HG03460 (cell line): Measurements from ENCODE around the gene UBE2E2.

Experiments
- ATAC-seq: cut with Tn5 transposase; IDR thresholded peaks from one replicate; pipeline ENCODE4 v1.9.1; 2021; ENCODE audit not compliant: unreplicated experiment

UBE2E2 gene

DNA sequence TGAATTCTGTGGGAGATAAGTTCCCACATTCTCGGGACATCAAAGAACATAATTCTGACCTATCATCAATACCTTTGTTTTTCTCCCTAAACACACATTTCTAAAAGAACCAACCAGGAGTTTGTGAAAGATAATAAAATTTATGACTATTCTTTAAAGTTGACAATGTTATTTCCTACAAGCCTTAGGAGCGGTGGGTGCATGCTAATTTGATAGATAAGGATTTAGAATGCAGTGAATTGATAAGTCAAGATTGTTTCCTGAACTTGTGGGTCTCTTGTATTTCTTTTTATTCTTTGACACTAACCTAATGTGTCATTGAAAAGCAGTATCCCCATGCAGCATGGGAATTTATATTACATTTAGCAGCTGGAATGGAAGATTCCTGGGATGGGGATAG lies 10.3 kb upstream of the UBE2E2 start:
- no peak for ATAC-seq

DNA sequence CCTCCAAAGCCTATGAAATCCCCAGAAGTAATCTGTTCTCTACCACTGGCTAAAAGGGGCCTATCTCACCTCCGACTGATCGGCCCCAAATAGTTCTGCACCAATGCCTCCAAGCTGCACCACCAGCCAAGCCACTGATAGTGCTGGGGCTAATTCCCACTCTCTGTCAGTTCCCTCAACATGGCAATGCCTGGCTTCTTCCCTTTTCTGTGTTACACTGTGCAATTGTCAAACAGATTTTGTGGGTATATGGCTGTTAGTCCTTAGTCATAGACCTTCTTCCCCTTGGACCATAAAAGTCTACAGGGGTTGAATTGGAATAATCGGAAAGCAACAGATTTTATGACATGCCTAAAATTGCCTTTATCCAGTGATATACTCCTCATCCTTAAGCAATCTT lies 9.3 kb upstream of the UBE2E2 start:
- ATAC-seq = no peak

DNA sequence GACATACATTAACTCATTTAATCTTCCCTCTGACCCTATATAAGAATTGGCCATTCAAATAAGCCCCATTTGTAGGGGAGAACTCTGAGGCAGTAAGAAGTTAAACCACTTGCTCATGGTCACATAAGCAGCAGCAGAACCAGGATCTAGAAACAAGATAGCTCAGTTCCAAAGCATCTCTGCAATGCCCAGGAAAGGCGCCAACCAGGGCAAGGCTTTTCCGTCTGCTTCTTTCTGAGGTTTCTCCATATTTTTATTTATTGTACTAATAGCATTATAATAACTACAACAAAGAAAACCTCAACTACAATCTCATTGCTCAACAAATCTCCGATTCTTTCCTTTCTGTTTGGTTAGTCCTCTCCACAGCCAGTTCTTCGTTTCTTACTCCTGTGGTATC lies 4.3 kb upstream of the UBE2E2 start:
- ATAC-seq = no peak

DNA sequence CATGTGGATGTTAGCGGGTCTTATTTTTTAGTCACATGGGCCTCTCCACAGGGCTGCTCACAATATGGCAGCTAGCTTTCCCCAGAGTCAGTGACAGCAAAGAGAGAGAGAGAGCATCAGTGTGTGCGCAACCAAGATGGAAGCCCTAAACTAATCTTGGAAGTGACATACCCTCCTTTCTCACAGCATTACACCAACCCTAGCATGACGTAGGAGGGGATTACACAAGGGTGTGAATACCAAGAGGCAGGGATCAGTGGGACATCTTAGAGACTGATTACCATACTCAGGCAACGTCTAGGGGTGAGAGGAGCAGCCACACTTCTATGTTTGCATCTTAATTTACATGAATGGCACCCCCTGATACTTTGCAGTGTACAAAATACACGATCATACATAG lies 3.5 kb upstream of the UBE2E2 start:
- ATAC-seq = no peak

DNA sequence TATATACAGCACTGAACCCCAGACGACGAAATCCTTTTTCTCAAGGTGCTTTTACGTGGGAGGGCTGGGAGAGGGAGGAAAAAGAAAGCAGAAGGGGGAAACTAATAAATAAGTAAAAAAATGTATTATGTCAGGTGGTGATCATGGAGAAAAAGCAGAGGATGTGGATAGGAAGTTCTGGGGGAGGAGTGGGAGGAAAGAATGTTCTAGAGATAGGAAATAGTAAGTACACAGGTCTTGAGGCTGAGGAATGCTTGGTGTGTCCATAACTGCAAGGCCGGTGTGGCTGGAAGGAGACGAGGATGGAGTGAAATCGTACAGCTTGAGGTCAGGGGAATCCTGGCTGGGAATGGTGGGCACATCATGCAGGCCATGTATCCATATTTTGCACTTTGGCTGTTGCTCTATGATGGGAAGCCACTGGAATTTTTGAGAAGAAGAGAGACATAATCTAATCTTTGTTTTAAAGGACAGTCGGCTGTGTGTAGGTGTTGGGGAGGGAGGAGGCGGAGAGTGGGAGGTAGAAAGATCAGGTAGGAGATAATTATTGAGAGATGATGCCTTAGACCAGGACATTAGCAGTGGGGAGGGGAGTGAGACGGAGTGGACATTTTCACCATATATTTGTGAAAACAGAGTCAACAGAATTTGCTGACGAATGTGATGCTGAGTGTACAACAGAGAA lies 1.8 kb upstream of the UBE2E2 start:
- ATAC-seq = no peak

DNA sequence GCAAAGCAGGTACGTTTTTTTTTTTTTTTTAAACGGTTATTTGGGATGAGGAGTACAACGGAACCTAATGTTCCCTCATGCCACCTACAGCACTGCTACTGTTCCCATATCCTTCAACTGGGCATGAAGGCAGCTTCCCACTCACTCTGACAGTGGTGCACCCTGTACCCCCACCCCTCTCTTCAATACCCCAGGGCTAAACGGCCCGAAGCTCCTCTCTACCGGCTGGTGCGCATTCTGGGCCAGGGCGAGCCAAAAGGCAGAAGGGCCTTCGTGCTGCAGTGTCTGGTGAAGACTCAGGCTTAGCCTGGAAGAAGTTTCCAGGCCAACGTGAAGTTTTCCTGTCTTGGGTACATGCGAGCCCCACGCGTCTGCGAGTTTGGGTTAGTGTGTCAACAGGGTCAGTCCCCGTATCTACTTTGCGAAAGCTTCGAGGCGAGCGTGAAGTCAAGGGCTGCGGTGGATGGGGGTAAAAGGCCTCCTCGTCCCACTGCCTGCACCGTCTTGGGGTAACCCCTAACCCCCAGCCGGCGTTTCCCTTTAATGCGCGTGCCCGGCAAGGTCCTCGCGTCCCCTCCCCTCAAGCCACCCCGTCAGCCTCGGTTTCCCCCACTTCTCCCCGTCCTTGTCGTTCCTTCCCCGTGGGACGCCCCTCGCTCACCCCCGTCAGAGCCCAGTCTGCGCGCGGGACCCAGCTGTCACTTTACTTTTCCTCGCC lies 765 bp upstream of the UBE2E2 start:
- peak; percentile 18 for ATAC-seq

DNA sequence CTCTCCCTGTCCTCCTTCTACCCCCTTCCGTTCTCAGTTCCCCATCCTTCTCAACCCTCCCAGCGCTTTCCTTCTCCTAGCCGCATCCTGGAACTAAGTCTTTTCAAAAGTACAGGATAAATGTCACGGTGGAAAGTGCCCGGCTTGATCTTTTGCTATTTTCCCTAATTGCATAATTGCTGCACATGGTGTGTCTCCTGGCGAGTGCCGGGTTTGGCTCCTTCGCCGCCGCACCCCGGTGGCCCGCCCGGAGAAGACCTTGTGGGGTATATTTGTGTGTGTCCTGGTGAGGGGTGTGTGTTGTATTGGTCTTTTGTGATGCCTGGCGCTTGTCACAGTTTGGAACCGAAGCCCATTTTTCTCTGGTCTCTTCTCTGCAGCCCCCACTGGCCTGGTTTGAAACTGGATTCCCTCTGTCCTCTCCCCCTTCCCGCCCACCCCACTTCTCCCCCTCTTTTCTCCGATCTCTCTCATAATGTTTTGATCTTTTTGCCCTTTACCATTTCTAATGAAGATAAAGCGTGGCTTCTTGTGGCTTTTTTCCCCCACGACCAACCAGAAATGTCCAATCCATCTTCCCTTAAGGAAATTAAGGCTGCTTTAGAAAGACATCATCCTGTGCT lies 692 bp downstream of the UBE2E2 start:
- peak; percentile 23 for ATAC-seq

DNA sequence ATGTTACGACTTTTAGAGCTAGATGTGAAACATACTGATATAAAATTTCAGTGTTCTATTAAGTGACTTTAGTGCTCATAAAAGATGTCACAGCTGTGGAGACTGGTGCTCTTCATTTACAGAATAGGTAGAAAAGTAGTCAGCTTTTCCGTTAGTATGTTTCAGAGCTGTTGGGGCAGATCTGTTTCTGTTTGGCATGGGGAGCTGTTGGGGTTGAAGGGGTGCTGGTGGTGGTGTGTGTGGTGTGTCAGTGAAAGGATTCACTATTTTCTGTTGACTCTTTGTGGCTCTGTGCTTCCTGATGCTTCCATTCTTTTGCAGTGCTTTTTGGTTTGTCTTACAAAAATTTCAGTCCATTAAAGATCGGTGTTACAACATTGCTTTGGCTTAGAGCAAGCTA lies 3.2 kb downstream of the UBE2E2 start:
- no peak for ATAC-seq

DNA sequence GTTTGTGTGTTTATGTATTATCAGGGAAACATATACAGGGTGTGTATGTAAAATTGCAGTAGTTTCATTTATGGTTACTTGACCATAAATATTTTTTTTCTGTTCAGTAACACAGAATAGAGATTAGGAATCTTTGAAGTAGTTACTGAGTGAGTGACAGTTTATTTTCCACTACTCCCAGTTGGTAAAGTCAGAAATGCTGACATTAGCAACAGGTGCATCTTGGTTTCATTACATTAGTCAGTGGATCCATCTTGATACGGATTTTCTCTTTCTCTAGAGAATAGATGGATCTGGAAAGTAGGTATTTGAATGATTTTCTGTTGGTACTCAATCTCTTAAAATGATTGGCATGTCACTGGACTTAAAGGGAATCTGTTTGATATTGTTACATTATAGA lies 6.0 kb downstream of the UBE2E2 start:
- no peak for ATAC-seq

DNA sequence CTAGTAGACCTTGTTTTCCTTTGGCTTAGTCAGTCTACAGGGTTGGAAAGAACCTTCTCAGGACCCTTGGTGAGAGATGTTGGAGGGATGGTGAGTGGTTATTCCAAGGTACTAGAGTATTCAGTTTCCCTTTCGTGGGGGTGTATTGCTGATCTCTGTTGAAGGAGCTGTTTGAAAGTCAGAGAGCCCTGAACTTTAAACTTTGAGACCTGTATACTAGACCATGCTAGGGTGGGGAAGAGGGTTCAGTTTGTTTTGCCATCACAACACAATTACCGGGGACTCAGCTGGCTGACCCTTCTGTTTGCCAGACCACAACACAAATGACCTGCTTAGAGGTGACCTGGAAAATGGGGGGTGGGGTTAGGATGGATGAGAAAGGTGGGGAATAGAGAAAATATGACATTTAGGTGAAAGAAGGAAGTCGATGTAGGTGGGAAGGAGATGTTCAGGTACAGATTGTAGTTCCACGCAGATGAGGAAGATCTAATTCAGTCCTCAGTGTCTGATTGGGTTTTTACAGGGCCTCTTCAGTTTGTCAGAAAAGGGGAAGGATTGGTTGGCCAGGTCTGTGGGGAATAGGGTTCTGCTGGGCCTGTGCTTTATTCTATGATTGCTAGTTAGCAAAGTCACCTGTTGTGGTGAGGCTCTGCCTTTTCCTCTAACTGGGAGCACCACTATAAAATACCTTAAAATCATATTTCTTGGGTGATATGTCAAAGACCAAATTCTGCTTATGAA lies 6.8 kb downstream of the UBE2E2 start:
- ATAC-seq = no peak

DNA sequence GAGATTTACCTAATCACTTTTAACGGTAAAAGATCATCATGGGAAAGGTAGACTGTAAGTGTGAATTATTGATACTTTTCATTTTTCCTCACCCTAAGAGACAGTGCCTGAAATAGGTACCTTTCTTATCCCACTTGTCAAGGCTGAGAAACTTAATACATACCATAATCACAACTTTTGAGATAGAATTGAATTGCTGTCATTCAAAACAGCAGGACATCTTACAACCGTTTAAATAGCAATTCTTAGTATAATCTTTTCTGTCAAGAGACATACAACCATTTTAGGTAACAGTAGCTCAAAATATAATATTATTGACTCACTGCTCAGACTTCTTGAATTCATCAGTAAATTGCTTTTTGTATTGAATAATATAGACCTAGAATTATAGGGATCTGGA lies 10.7 kb downstream of the UBE2E2 start:
- no peak for ATAC-seq

DNA sequence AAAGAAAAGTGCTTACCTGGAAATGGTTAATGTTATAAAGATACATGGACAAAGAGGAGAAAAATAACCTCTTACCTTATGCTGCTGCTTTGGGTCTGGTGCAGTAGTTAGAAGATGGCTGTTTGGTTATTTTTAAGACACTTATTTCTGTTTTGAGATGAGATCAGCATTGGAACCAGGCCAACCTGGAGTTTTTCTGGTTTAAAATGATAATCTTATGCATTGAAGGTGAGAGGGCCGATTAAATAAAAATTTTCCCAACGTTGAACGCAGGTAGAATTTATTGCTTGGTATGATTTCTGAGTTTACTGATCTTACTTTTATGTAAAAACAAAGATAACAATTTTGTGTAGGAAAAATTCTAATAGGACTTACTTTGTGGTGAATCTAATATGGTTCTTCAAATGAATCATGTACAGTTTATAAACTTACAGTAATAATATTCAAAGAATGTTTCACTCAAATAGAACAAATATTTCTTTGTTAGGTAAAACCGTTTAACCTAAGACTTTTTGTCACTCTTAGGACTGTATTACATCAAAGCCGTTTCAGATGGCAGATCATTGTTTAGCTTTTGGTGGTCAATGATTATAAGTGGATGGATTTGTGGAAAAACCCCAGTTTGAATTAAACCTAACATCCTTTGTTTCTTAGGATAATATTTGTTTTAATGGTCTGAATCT lies 14.9 kb downstream of the UBE2E2 start:
- ATAC-seq = no peak

DNA sequence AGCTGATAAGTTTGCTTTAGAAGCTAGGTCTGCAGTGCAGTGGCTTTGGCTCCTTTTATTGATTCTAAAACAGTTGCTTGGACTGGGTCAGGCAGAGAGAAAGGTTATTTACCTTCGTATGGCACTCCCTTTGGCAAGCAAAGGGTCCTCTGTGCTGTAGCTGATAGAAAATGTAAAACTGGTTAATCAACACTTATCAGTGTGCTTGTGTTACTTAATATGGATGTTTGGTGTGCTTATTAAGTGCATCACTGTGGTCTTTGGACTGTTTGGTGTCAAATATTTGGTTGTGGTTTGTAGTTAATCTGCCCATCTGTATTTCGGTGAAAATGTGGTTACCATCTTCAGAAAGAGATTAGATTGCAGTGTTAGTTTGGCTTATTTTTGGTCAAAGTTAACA lies 16.0 kb downstream of the UBE2E2 start:
- ATAC-seq = peak; percentile 60

DNA sequence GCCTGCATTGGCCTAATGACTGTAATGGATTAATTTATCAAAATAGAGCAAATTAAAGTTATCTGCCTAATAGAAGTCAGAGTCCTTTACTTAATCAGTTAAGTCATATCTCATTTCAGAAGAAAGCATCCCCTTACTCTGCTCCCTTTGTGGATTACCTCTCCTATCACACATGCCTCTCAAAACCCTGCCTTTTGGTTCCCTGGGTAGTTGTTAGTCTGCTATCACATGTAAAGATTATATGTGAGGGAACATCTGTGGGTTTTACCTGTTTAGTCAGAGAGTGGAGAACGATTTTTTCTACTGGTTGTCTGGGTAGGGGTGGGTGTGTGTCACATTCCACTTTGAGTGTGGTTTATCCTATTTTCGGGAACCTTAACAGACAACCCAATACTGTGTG lies 16.4 kb downstream of the UBE2E2 start:
- peak; percentile 44 for ATAC-seq

DNA sequence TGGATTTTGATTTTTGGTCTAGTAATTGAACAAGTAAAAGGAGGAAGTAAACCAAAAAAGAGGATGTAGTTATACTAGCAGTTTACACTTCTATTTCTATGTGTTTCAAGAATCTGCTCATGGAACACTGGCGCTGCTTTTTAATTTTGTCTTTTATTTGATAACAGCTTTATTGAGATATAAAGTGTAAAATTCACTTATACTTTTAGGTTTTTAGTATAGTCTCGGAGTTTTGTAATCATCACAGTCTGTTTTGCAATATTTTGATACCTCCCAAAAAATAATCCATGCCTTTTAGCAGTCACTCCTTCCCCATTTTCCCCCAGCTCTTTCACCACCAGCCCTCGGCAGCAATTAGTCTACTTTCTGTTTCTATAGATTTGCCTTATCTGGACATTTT lies 18.0 kb downstream of the UBE2E2 start:
- ATAC-seq = no peak

DNA sequence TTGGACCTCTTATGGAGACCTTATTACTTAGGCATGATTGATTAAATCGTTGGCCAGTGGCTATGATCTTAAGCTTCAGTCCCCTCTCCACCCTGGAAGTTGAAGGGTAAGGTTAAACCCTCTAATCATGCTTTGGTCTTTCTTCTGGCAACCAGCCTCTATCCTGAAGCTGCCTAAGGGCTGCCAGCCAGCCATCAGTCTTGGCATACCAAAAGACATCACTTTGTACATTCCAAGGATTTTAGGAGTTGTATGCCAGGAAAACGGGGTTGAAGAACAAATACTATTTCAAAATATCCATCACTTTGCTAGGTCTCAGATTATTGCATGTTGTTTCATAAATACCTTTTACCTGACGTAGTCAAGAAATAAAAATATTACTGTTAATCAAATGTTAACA lies 28.9 kb downstream of the UBE2E2 start:
- ATAC-seq = no peak

DNA sequence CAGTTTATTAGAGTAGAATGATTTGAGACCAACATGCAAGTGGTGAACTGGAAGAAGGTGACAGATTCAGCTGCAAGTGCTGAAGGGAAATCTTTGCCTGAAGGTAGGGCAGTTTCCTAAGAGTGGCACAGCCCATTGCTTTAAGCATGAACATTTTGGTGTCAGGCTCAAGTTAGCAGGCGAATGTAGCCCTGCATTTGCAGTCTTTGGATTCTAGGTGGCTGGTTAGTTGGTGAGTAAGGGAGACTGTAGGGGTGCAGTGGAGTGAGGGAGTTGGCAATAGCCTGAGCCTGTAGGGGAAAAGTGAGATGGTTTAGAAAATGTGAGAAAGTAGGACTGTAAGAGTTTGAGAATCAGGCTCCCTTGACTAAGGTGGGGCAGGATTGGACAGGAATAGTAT lies 29.7 kb downstream of the UBE2E2 start:
- no peak for ATAC-seq

DNA sequence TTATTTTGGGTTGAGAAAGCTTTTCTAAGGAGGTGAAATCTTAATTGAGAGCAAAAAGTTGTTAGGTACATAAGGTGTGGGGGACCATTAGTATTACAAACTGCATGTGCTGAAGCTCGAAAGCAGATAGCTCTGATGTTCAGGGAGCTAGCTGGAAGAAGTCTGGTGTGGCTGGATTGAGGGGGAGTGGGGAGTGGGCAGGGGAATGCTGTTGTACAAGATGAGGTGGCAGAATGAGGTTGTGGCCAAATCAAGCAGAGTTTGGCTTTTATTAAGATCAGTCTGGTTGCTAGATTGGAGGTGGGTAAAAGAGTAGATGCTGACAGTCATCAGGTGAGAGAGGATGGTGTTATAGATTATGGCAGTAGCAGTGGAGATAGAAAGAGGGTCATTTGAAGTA lies 32.1 kb downstream of the UBE2E2 start:
- no peak for ATAC-seq

DNA sequence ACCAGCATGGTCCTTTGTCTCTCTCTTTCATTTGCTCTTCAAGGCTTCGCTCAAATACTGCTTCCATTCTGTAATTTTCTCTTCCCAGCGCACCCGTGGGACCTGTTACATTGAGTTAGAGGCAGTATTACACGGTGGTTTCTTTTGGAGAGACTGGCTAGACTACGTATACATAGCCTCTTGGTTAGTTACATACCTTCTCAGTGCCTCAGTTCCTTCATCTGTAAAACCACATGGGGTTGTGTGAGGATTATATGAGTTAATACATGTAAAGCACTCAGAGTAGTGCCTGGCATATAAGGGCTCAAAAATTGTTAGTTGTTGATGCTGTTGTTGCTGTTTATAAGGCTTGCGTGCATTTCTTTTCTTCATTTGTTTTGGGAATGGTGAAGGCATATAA lies 33.8 kb downstream of the UBE2E2 start:
- ATAC-seq = no peak

DNA sequence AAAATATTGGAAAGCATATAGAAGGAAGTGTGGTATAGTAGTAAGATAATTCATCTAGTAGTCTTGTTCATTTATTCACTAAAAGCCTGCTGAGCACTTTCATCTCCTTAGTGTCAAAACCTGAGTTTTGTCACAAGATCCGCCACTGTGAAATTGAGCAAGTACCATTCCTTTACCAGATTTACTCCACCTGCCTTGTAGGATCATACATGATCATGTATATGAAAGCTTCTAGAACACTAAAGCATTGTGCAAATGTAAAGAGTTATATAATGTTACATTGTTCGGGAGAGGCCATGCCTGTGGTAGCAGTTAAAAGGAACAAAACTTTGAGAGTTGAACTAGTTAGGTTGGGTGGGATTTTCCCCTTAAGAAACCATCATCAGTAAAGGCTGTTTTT lies 35.0 kb downstream of the UBE2E2 start:
- ATAC-seq = no peak

DNA sequence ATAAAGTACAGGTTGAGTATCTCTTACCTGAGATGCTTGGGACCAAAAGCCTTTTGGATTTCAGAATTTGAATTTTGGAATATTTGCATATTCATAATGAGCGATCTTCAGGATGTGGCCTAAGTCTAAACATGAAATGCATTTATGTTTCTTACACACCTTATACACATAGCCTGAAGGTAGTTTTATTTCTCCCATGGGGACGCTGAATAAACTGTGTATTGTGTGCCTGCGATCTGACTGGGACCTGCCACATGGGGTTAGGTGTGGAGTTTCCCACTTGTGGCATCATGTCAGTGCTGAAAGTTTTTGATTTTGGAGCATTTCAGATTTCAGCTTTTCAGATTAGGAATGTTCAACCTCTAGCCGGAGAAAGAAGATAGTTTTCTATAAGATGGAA lies 35.5 kb downstream of the UBE2E2 start:
- ATAC-seq = no peak
